H9 (cell line): ENCODE data around the gene PLEKHG2. TPM values are rescaled to one million over a fixed set of nuclear protein-coding genes. Genes with fewer than 3 reads are reported as not detected.

ENCODE experiments used
- DNase-seq: peaks from one replicate; pipeline ENCODE4 v3.0.0-alpha.2; 2017
- H2AFZ ChIP-seq: one replicate; pipeline ENCODE4 v1.6.1; 2013; ENCODE audit warnings: mild to moderate bottlenecking, low read length, control low read depth, moderate library complexity
- H2AK5ac ChIP-seq: 2 replicates; pipeline ENCODE4 v1.6.1; 2013; ENCODE audit warnings: low read length, control low read depth, mixed read lengths; ENCODE audit not compliant: insufficient read length
- H2BK120ac ChIP-seq: one replicate; pipeline ENCODE4 v1.6.1; 2013; ENCODE audit warnings: low read depth, mild to moderate bottlenecking, low read length, control low read depth, inconsistent platforms; ENCODE audit not compliant: poor library complexity, severe bottlenecking
- H2BK12ac ChIP-seq: 2 replicates; pipeline ENCODE4 v1.6.1; 2013; ENCODE audit warnings: low read length, control low read depth, mixed read lengths, low read depth; ENCODE audit not compliant: insufficient read length
- H2BK15ac ChIP-seq: 2 replicates; pipeline ENCODE4 v1.6.1; 2013; ENCODE audit warnings: low read depth, low read length, control low read depth
- H2BK20ac ChIP-seq: one replicate; pipeline ENCODE4 v1.6.1; 2013; ENCODE audit warnings: low read depth, mild to moderate bottlenecking, low read length, control low read depth, inconsistent platforms; ENCODE audit not compliant: poor library complexity, severe bottlenecking
- H2BK5ac ChIP-seq: 2 replicates; pipeline ENCODE4 v1.6.1; 2013; ENCODE audit warnings: low read length, control low read depth, mixed read lengths; ENCODE audit not compliant: insufficient read length
- H3K14ac ChIP-seq: 2 replicates; pipeline ENCODE4 v1.6.1; 2013; ENCODE audit warnings: low read length, control low read depth; ENCODE audit not compliant: insufficient read depth
- H3K18ac ChIP-seq: 2 replicates; pipeline ENCODE4 v1.6.1; 2013; ENCODE audit warnings: low read depth, mild to moderate bottlenecking, mixed read lengths, low read length, control low read depth; ENCODE audit not compliant: insufficient read length
- H3K23ac ChIP-seq: 2 replicates; pipeline ENCODE4 v1.6.1; 2013; ENCODE audit warnings: low read length, control low read depth, mixed read lengths, low read depth; ENCODE audit not compliant: insufficient read length
- H3K23me2 ChIP-seq: 2 replicates; pipeline ENCODE4 v1.6.1; 2013; ENCODE audit warnings: low read depth, mild to moderate bottlenecking, mixed read lengths, low read length, control low read depth; ENCODE audit not compliant: insufficient read length, poor library complexity, severe bottlenecking
- H3K27ac ChIP-seq: 2 replicates; pipeline ENCODE4 v1.5.1; 2013; ENCODE audit warnings: low read length, control low read depth, mixed read lengths, low read depth; ENCODE audit not compliant: insufficient read length
- H3K27me3 ChIP-seq: 2 replicates; pipeline ENCODE4 v1.6.1; 2013; ENCODE audit warnings: low read length, control low read depth, inconsistent platforms; ENCODE audit not compliant: insufficient read depth
- H3K4ac ChIP-seq: 2 replicates; pipeline ENCODE4 v1.6.1; 2013; ENCODE audit warnings: low read depth, mild to moderate bottlenecking, control low read depth, inconsistent platforms, low read length, moderate library complexity
- H3K4me1 ChIP-seq: 2 replicates; pipeline ENCODE4 v1.6.1; 2013; ENCODE audit warnings: low read length, control low read depth, inconsistent platforms; ENCODE audit not compliant: insufficient read depth
- H3K4me2 ChIP-seq: 2 replicates; pipeline ENCODE4 v1.6.1; 2013; ENCODE audit warnings: low read length, control low read depth, mixed read lengths; ENCODE audit not compliant: insufficient read length, insufficient read depth
- H3K56ac ChIP-seq: 2 replicates; pipeline ENCODE4 v1.6.1; 2013; ENCODE audit warnings: low read depth, mild to moderate bottlenecking, mixed read lengths, low read length, control low read depth; ENCODE audit not compliant: insufficient read length
- H3K79me1 ChIP-seq: 2 replicates; pipeline ENCODE4 v1.6.1; 2013; ENCODE audit warnings: low read depth, mild to moderate bottlenecking, moderate library complexity, low read length, control low read depth, inconsistent platforms; ENCODE audit not compliant: insufficient read depth, poor library complexity, severe bottlenecking
- H3K79me2 ChIP-seq: 2 replicates; pipeline ENCODE4 v1.6.1; 2013; ENCODE audit warnings: low read length, control low read depth, inconsistent platforms; ENCODE audit not compliant: insufficient read depth
- H3K9ac ChIP-seq: 2 replicates; pipeline ENCODE4 v1.6.1; 2013; ENCODE audit warnings: low read length, control low read depth, mixed read lengths; ENCODE audit not compliant: insufficient read length; ENCODE audit errors: extremely low read depth
- H3K9me3 ChIP-seq: one replicate; pipeline ENCODE4 v1.6.1; 2013; ENCODE audit warnings: low read depth, low read length, inconsistent platforms; ENCODE audit not compliant: control insufficient read depth
- H3T11ph ChIP-seq: one replicate; pipeline ENCODE4 v1.6.1; 2013; ENCODE audit warnings: mild to moderate bottlenecking, low read length, control low read depth, inconsistent platforms
- H4K20me1 ChIP-seq: one replicate; pipeline ENCODE4 v1.6.1; 2013; ENCODE audit not compliant: control insufficient read depth, insufficient read length, insufficient read depth
- H4K5ac ChIP-seq: 2 replicates; pipeline ENCODE4 v1.6.1; 2013; ENCODE audit warnings: low read depth, mild to moderate bottlenecking, mixed read lengths, low read length, control low read depth; ENCODE audit not compliant: insufficient read length
- H4K8ac ChIP-seq: replicated peaks from 2 replicates; pipeline ENCODE4 v1.6.1; 2013; ENCODE audit warnings: low read length, control low read depth, mixed read lengths, low read depth; ENCODE audit not compliant: insufficient read length
- H4K91ac ChIP-seq: 2 replicates; pipeline ENCODE4 v1.6.1; 2013; ENCODE audit warnings: low read depth, mild to moderate bottlenecking, moderate library complexity, mixed read lengths, low read length, control low read depth; ENCODE audit not compliant: insufficient read length
- H3K27ac Mint-ChIP-seq, 3 experiments: 2 replicates in 2 of 3; 3 replicates in 1 of 3; pipeline ENCODE4 v1.8.0; 2020 to 2021; ENCODE audit warnings: mixed read lengths in 3 of 3, mild to moderate bottlenecking in 1 of 3, moderate library complexity in 1 of 3
- H3K27me3 Mint-ChIP-seq: 2 replicates; pipeline ENCODE4 v1.8.0; 2021; ENCODE audit warnings: low read depth, mild to moderate bottlenecking, moderate library complexity, mixed read lengths
- H3K36me3 Mint-ChIP-seq, 3 experiments: 2 replicates in 2 of 3; 3 replicates in 1 of 3; pipeline ENCODE4 v1.8.0; 2020 to 2021; ENCODE audit warnings: low read depth in 3 of 3, mixed read lengths in 3 of 3; ENCODE audit not compliant: insufficient read depth in 1 of 3
- H3K4me1 Mint-ChIP-seq, 2 experiments: 2 replicates each; pipeline ENCODE4 v1.8.0; 2020; ENCODE audit warnings: mixed read lengths in 2 of 2
- H3K4me3 Mint-ChIP-seq, 2 experiments: 2 replicates in 1 of 2; 3 replicates in 1 of 2; pipeline ENCODE4 v1.8.0; 2020 to 2021; ENCODE audit warnings: mild to moderate bottlenecking in 2 of 2, mixed read lengths in 2 of 2, moderate library complexity in 1 of 2
- H3K9me3 Mint-ChIP-seq, 2 experiments: 2 replicates in 1 of 2; 3 replicates in 1 of 2; pipeline ENCODE4 v1.8.0; 2020; ENCODE audit warnings: mild to moderate bottlenecking in 2 of 2, mixed read lengths in 2 of 2, moderate library complexity in 1 of 2
- WGBS: extraction: QIAGEN DNeasy Blood & Tissue Kit; methylation state at CpG from one replicate; pipeline ENCODE4 v1.1.7; 2013; ENCODE audit warnings: missing lambda C conversion rate, low lambda C conversion rate, mixed read lengths; ENCODE audit not compliant: insufficient read length; ENCODE audit errors: extremely low coverage; 5-methylcytosine and 5-hydroxymethylcytosine counted together
- total RNA-seq: library from RNA; stranded (reverse); gene quantifications from 2 replicates; pipeline ENCODE4 v1.2.1, GENCODE V29; 2021
- TF ChIP-seq, protein P1 (sequence below): fragments of 200-600 bp; sonication (generic); conservative IDR thresholded peaks from 3 replicates; pipeline ENCODE4 v1.8.0; 2021; ENCODE audit warnings: antibody characterized with exemption, mild to moderate bottlenecking

The PLEKHG2 gene
- total RNA-seq, 1 experiment from 2014 or later: 167 TPM

DNA sequence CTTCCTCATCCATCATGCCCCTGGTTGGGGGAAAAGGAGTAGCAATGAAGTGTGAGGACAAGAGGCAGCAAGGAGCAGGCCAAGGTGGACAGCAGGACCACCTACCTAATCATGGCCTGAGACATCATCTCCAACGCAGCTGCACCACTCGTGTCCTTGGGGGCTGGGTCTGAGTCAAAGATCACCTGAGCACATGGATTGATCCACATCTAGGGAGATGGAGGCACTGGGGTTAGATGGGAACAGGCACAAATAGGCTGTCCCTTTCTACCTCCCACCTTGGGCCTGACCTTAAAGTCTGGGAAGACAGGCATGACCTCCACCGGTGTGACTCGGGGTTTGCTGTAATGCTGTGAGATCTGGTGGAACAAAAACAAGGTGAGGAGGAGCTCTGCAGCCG, 23.8 kb upstream of the PLEKHG2 start:
- H2BK15ac ChIP-seq: no peak overlapping the region

More for the DNA sequence above, 23.8 kb upstream of the PLEKHG2 start:
- Histone ChIP-seq H4K20me1 (no peaks in the 10 kb centered on the region), H3T11ph (no peak overlapping the region), H3K27ac (no peak overlapping the region), H4K91ac (no peak overlapping the region), H3K79me2 (no peaks in the 10 kb centered on the region), H3K23ac (no peak overlapping the region), H2AK5ac (no peak overlapping the region), H3K56ac (no peak overlapping the region), H3K18ac (no peak overlapping the region), H2BK5ac (no peak overlapping the region), H3K4me1 (no peaks in the 10 kb centered on the region), H3K27me3 (no peaks in the 10 kb centered on the region), H3K23me2 (no peaks in the 10 kb centered on the region), H2BK12ac (no peak overlapping the region), H3K79me1 (no peaks in the 10 kb centered on the region), H2BK120ac (no peak overlapping the region), H4K8ac (no peak overlapping the region), H3K4me2 (no peak overlapping the region), H3K9me3 (no peaks in the 10 kb centered on the region), H2BK20ac (no peak overlapping the region), H4K5ac (no peak overlapping the region), H2AFZ (no peak overlapping the region), H3K9ac (no peak overlapping the region), H3K14ac (no peak overlapping the region), H3K4ac (no peak overlapping the region)
- WGBS: no CpG with 5 or more reads among the region's 5 CpGs
- TF ChIP-seq, protein P1, sequence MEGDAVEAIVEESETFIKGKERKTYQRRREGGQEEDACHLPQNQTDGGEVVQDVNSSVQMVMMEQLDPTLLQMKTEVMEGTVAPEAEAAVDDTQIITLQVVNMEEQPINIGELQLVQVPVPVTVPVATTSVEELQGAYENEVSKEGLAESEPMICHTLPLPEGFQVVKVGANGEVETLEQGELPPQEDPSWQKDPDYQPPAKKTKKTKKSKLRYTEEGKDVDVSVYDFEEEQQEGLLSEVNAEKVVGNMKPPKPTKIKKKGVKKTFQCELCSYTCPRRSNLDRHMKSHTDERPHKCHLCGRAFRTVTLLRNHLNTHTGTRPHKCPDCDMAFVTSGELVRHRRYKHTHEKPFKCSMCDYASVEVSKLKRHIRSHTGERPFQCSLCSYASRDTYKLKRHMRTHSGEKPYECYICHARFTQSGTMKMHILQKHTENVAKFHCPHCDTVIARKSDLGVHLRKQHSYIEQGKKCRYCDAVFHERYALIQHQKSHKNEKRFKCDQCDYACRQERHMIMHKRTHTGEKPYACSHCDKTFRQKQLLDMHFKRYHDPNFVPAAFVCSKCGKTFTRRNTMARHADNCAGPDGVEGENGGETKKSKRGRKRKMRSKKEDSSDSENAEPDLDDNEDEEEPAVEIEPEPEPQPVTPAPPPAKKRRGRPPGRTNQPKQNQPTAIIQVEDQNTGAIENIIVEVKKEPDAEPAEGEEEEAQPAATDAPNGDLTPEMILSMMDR: no peak
- H3K9me3 Mint-ChIP-seq: no peaks in the 10 kb centered on the region
- no peak for DNase-seq
- no peak overlapping the region for H3K27ac Mint-ChIP-seq
- H3K27me3 Mint-ChIP-seq: no peaks in the 10 kb centered on the region
- peaks cover 13 to 18% of the 10 kb centered on the region in 2 experiments for H3K4me1 Mint-ChIP-seq
- peak overlapping the region; percentile 15 to 34; a peak in 3 of 5 replicates for H3K4me3 Mint-ChIP-seq
- peaks cover 40 to 65% (median 63%) of the 10 kb centered on the region in 3 experiments for H3K36me3 Mint-ChIP-seq
